Activated B cell treated with CpG ODN at 0.5 μM for 24 hours (primary cell): ENCODE measurements around the gene RPP38. TPM values are rescaled to one million over a fixed set of nuclear protein-coding genes. Genes with fewer than 3 reads are reported as not detected.

Experiments
- ATAC-seq: fragments of 200-7000 bp; cut with Tn5 transposase; one replicate; pipeline ENCODE4 v1.10.0; 2021; ENCODE audit warnings: low read depth, mild to moderate bottlenecking, moderate library complexity
- CTCF ChIA-PET: fragments of 350-600 bp; sonication (Branson Sonifier 250); formaldehyde crosslinking; loops from one replicate; lab custom pipeline; 2021; ENCODE audit warnings: antibody characterized with exemption; lab: Charles Lee
- POLR2A ChIA-PET: fragments of 350-600 bp; sonication (Branson Sonifier 250); formaldehyde crosslinking; loops from one replicate; lab custom pipeline; 2021; ENCODE audit warnings: antibody characterized with exemption; lab: Charles Lee
- DNase-seq: peaks from one replicate; pipeline ENCODE4 v3.0.0; 2022
- H3K27ac Mint-ChIP-seq: one replicate; pipeline ENCODE4 v1.8.0; 2020; ENCODE audit warnings: mixed read lengths
- H3K27me3 Mint-ChIP-seq: one replicate; pipeline ENCODE4 v1.8.0; 2021; ENCODE audit warnings: mixed read lengths
- H3K36me3 Mint-ChIP-seq: one replicate; pipeline ENCODE4 v1.8.0; 2021; ENCODE audit warnings: low read depth, mixed read lengths
- H3K4me1 Mint-ChIP-seq: one replicate; pipeline ENCODE4 v1.8.0; 2021; ENCODE audit warnings: mixed read lengths
- H3K4me3 Mint-ChIP-seq: one replicate; pipeline ENCODE4 v1.8.0; 2020; ENCODE audit warnings: mild to moderate bottlenecking, mixed read lengths
- H3K9me3 Mint-ChIP-seq: one replicate; pipeline ENCODE4 v1.8.0; 2020; ENCODE audit warnings: mixed read lengths
- CTCF ChIP-seq: fragments of 200-600 bp; IDR thresholded peaks from one replicate; pipeline ENCODE4 v1.8.0; 2022; ENCODE audit warnings: antibody characterized with exemption, mild to moderate bottlenecking
- intact Hi-C: fragments of 100-400 bp; cut with micrococcal nuclease; formaldehyde crosslinking; loops from one replicate; pipeline ENCODE4 v1.15.1; 2024
- total RNA-seq: library from RNA; stranded (reverse); gene quantifications from 2 replicates; pipeline ENCODE4 v1.2.3, GENCODE V29; 2022

The RPP38 gene
- total RNA-seq, 1 donor from 2014 or later = 27.9 TPM

GRCh38 chr10:15072358-15072757 is 24.8 kb upstream of the RPP38 start:
- no peak overlapping the region for H3K4me3 Mint-ChIP-seq
- ChIA-PET CTCF (no interaction called here), POLR2A (interaction anchor here (0.7 kb wide), 1 partner anchor 34 kb away, joined by 4 read pairs; no protein-coding TSS in a partner anchor)
- peaks cover 6% of the 10 kb centered on the region for H3K27me3 Mint-ChIP-seq
- no peaks in the 10 kb centered on the region for H3K36me3 Mint-ChIP-seq
- DNase-seq (no peak), ATAC-seq (no peak)
- H3K9me3 Mint-ChIP-seq = no peaks in the 10 kb centered on the region
- no peak overlapping the region for H3K27ac Mint-ChIP-seq
- H3K4me1 Mint-ChIP-seq = no peaks in the 10 kb centered on the region
- intact Hi-C loops = no loop called here
- no peak for TF ChIP-seq CTCF

GRCh38 chr10:15075421-15075820 is 21.7 kb upstream of the RPP38 start:
- H3K27ac Mint-ChIP-seq = no peak overlapping the region
- no peaks in the 10 kb centered on the region for H3K27me3 Mint-ChIP-seq
- ATAC-seq (no peak), DNase-seq (no peak)
- no peaks in the 10 kb centered on the region for H3K9me3 Mint-ChIP-seq
- ChIA-PET POLR2A (no interaction called here), CTCF (no interaction called here)
- no peaks in the 10 kb centered on the region for H3K4me1 Mint-ChIP-seq
- intact Hi-C loops = no loop called here
- H3K4me3 Mint-ChIP-seq = no peak overlapping the region
- no peaks in the 10 kb centered on the region for H3K36me3 Mint-ChIP-seq
- no peak for TF ChIP-seq CTCF

- no peak for DNase-seq
- Mint-ChIP-seq H3K9me3 (no peaks in the 10 kb centered on the region), H3K4me1 (no peaks in the 10 kb centered on the region), H3K27me3 (no peaks in the 10 kb centered on the region), H3K4me3 (no peak overlapping the region), H3K36me3 (no peaks in the 10 kb centered on the region), H3K27ac (no peak overlapping the region)
- no peak for TF ChIP-seq CTCF
- no peak for ATAC-seq
- POLR2A ChIA-PET = no interaction called here
- CTCF ChIA-PET = no interaction called here
- intact Hi-C loops = no loop called here
These were observed 13.3 kb upstream of the RPP38 start for GRCh38 chr10:15083674-15084501.

GRCh38 chr10:15084502-15084922 is 12.6 kb upstream of the RPP38 start:
- H3K27me3 Mint-ChIP-seq = no peaks in the 10 kb centered on the region
- DNase-seq = no peak
- no peaks in the 10 kb centered on the region for H3K36me3 Mint-ChIP-seq
- H3K4me3 Mint-ChIP-seq = no peak overlapping the region
- no peaks in the 10 kb centered on the region for H3K4me1 Mint-ChIP-seq
- intact Hi-C loops = no loop called here
- H3K27ac Mint-ChIP-seq = no peak overlapping the region
- CTCF ChIA-PET = no interaction called here
- TF ChIP-seq CTCF = no peak
- POLR2A ChIA-PET = no interaction called here
- H3K9me3 Mint-ChIP-seq = no peaks in the 10 kb centered on the region
- ATAC-seq = no peak

- TF ChIP-seq CTCF = peak; percentile 22
- Mint-ChIP-seq H3K27me3 (peaks cover 1% of the 10 kb centered on the region), H3K36me3 (no peaks in the 10 kb centered on the region), H3K9me3 (no peaks in the 10 kb centered on the region), H3K4me3 (peak within 1 kb of the TSS; percentile 77), H3K4me1 (no peaks in the 10 kb centered on the region), H3K27ac (no peak within 1 kb of the TSS)
- ChIA-PET POLR2A (no interaction called here), CTCF (no interaction called here)
- intact Hi-C loops = loop anchor here (1.0 kb wide), 3 partner anchors 9 to 161 kb away; partner anchors contain the start of gene RPP38
- DNase-seq (peak; percentile 79), ATAC-seq (peak; percentile 100)
These were observed 8.5 kb upstream of the RPP38 start, which contains the start of gene ACBD7 for GRCh38 chr10:15088428-15089261. Gene ACBD7, minus strand, starts transcription at chr10:15088776. Its CDS starts 48 bp downstream, at chr10:15088728.
